B cell (primary cell): ENCODE results near the gene RAB8A. TPM values are rescaled to one million over a fixed set of nuclear protein-coding genes. Genes with fewer than 3 reads are reported as not detected.
A peak's percentile ranks its signal among the peaks of the same experiment; 100 is the strongest.

Experiments used
- ATAC-seq: fragments of 200-7000 bp; cut with Tn5 transposase; one replicate; pipeline ENCODE4 v1.10.0; 2021; ENCODE audit warnings: low read depth, mild to moderate bottlenecking, moderate number of reproducible peaks, moderate library complexity
- CTCF ChIA-PET: fragments of 350-600 bp; sonication (Branson Sonifier 250); formaldehyde crosslinking; loops from one replicate; lab custom pipeline; 2021; ENCODE audit warnings: antibody characterized with exemption, inconsistent platforms; lab: Charles Lee
- POLR2A ChIA-PET: fragments of 350-600 bp; sonication (Branson Sonifier 250); formaldehyde crosslinking; loops from one replicate; lab custom pipeline; 2021; ENCODE audit warnings: antibody characterized with exemption; lab: Charles Lee
- DNase-seq: peaks from one replicate; pipeline ENCODE4 v3.0.0; 2013
- H2AFZ ChIP-seq: 2 replicates; pipeline ENCODE4 v1.6.1; 2012; ENCODE audit warnings: mild to moderate bottlenecking, low read depth, low read length; ENCODE audit not compliant: insufficient read depth, poor library complexity, severe bottlenecking
- H3K27ac ChIP-seq, 2 donors: 1 replicate in 1 of 2; 2 replicates in 1 of 2; pipeline ENCODE4 v1.5.1; 2012 to 2013; ENCODE audit warnings: low read length in 2 of 2, mild to moderate bottlenecking in 2 of 2, moderate library complexity in 1 of 2
- H3K27me3 ChIP-seq, 4 experiments: fragments of 200-600 bp in 1 of 4; sonication (generic) in 1 of 4; replicated peaks in 1 of 4; 1 replicate in 2 of 4; 2 replicates in 2 of 4; pipeline versions ENCODE4 v1.6.1 to v1.7.0; 2013 to 2016; ENCODE audit warnings: low read length in 3 of 4, mild to moderate bottlenecking in 2 of 4, mixed read lengths in 1 of 4, moderate library complexity in 1 of 4; ENCODE audit not compliant: insufficient read depth in 4 of 4, control insufficient read depth in 3 of 4; ENCODE audit errors: control extremely low read depth in 1 of 4
- H3K36me3 ChIP-seq, 2 experiments: replicated peaks in 1 of 2; 1 replicate in 1 of 2; 2 replicates in 1 of 2; pipeline versions ENCODE4 v1.6.1 to v1.7.1; 2013; ENCODE audit warnings: low read length in 1 of 2; ENCODE audit not compliant: insufficient read depth in 2 of 2, control insufficient read depth in 1 of 2; ENCODE audit errors: control extremely low read depth in 1 of 2, extremely low read depth in 1 of 2
- H3K4me1 ChIP-seq, 2 donors: fragments of 200-600 bp in 1 of 2; sonication (generic) in 1 of 2; 1 replicate in 1 of 2; 2 replicates in 1 of 2; pipeline versions ENCODE4 v1.5.1 to v1.6.1; 2013 to 2017; ENCODE audit warnings: low read length in 2 of 2; ENCODE audit not compliant: control insufficient read depth in 2 of 2, insufficient read depth in 2 of 2
- H3K4me2 ChIP-seq: replicated peaks from 2 replicates; pipeline ENCODE3; 2012; ENCODE audit warnings: mild to moderate bottlenecking, low read depth, low read length; ENCODE audit not compliant: poor library complexity, severe bottlenecking
- H3K4me3 ChIP-seq, 5 experiments: fragments of 200-600 bp in 1 of 5; sonication (generic) in 1 of 5; 1 replicate in 3 of 5; 2 replicates in 2 of 5; pipeline versions ENCODE4 v1.5.1 to v1.7.0; 2011 to 2016; ENCODE audit warnings: low read length in 4 of 5, mild to moderate bottlenecking in 4 of 5, low read depth in 2 of 5, control low read depth in 1 of 5, moderate library complexity in 1 of 5; ENCODE audit not compliant: insufficient read depth in 1 of 5; ENCODE audit errors: control extremely low read depth in 1 of 5, extremely low read depth in 1 of 5
- H3K79me2 ChIP-seq: fragments of 200-600 bp; sonication (generic); one replicate; pipeline ENCODE4 v1.6.0; 2016; ENCODE audit warnings: low read length; ENCODE audit not compliant: control insufficient read depth, insufficient read depth
- H3K9ac ChIP-seq: fragments of 200-600 bp; sonication (generic); 2 replicates; pipeline ENCODE4 v1.6.1; 2017; ENCODE audit warnings: mild to moderate bottlenecking, low read length, moderate library complexity
- H3K9me3 ChIP-seq, 3 donors: one replicate each; pipeline versions ENCODE4 v1.6.1 to v1.7.1; 2013; ENCODE audit warnings: low read length in 2 of 3; ENCODE audit not compliant: control insufficient read depth in 2 of 3, insufficient read depth in 1 of 3; ENCODE audit errors: control extremely low read depth in 1 of 3
- H4K20me1 ChIP-seq: 2 replicates; pipeline ENCODE4 v1.6.0; 2012; ENCODE audit warnings: mild to moderate bottlenecking, low read length; ENCODE audit not compliant: insufficient read depth, control insufficient read depth, poor library complexity, severe bottlenecking
- H3K27ac Mint-ChIP-seq: one replicate; pipeline ENCODE4 v1.8.0; 2021; ENCODE audit warnings: mixed read lengths
- H3K27me3 Mint-ChIP-seq: one replicate; pipeline ENCODE4 v1.8.0; 2021; ENCODE audit warnings: mixed read lengths
- H3K4me1 Mint-ChIP-seq: one replicate; pipeline ENCODE4 v1.8.0; 2021; ENCODE audit warnings: mixed read lengths
- H3K4me3 Mint-ChIP-seq: one replicate; pipeline ENCODE4 v1.8.0; 2021; ENCODE audit warnings: mixed read lengths
- H3K9me3 Mint-ChIP-seq: one replicate; pipeline ENCODE4 v1.8.0; 2022; ENCODE audit warnings: mixed read lengths; ENCODE audit not compliant: insufficient read depth
- EZH2 ChIP-seq: IDR thresholded peaks from 2 replicates; pipeline ENCODE4 v1.6.1; 2012; ENCODE audit warnings: borderline replicate concordance, low read depth, mild to moderate bottlenecking, moderate library complexity, low read length; ENCODE audit not compliant: insufficient read depth, poor library complexity, severe bottlenecking
- WGBS: methylation state at CpG from one replicate; pipeline ENCODE4 v1.1.5; 2013; ENCODE audit warnings: missing lambda C conversion rate; ENCODE audit not compliant: insufficient coverage; 5-methylcytosine and 5-hydroxymethylcytosine counted together
- intact Hi-C: fragments of 100-400 bp; cut with micrococcal nuclease; formaldehyde crosslinking; loops from one replicate; pipeline ENCODE4 v1.10.0; 2022
- polyA plus RNA-seq: library from polyadenylated mRNA; depleted of rRNA; stranded (reverse); fragments of >200 nt; gene quantifications from 2 replicates; pipeline ENCODE4 v1.2.3, GENCODE V29; 2012
- total RNA-seq, 2 donors: library from RNA; stranded (reverse); fragments of 120-200 nt in 1 of 2; gene quantifications; 1 replicate in 1 of 2; 2 replicates in 1 of 2; pipeline versions ENCODE4 v1.2.3 to v1.2.4, GENCODE V29; 2013 to 2022
- TF ChIP-seq, protein P1 (sequence below): fragments of 200-600 bp; IDR thresholded peaks from one replicate; pipeline ENCODE4 v1.8.0; 2022; ENCODE audit warnings: antibody characterized with exemption, mild to moderate bottlenecking

Gene RAB8A
- total and polyA plus RNA-seq, 2 donors (not counting 1 experiment from before 2014, with no cell fraction given), result 65.5 to 117 TPM

DNA sequence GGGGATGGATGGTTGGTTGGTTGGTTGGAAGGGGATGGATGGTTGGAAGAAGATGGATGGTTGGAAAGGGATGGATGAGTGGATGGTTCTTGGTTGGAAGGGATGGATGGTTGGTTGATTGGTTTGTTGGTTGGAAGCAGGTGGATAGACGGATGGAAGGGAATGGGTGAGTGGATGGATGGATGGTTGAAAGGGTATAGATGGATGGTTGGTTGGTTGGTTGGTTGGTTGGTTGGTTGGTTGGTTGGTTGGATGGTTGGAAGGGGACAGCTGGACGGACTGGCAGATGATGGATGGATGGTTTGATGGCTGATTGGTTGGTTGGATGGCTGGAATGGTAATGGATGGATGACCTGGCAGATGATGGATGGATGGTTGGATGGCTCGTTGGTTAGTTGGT is 20.0 kb downstream of the RAB8A start:
- H4K20me1 ChIP-seq, result peaks cover 15% of the 10 kb centered on the region
- TF ChIP-seq, protein P1, sequence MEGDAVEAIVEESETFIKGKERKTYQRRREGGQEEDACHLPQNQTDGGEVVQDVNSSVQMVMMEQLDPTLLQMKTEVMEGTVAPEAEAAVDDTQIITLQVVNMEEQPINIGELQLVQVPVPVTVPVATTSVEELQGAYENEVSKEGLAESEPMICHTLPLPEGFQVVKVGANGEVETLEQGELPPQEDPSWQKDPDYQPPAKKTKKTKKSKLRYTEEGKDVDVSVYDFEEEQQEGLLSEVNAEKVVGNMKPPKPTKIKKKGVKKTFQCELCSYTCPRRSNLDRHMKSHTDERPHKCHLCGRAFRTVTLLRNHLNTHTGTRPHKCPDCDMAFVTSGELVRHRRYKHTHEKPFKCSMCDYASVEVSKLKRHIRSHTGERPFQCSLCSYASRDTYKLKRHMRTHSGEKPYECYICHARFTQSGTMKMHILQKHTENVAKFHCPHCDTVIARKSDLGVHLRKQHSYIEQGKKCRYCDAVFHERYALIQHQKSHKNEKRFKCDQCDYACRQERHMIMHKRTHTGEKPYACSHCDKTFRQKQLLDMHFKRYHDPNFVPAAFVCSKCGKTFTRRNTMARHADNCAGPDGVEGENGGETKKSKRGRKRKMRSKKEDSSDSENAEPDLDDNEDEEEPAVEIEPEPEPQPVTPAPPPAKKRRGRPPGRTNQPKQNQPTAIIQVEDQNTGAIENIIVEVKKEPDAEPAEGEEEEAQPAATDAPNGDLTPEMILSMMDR, result no peak
- no peak for TF ChIP-seq EZH2
- H3K4me2 ChIP-seq, result no peak overlapping the region
- H3K4me3 ChIP-seq, result no peak overlapping the region
- peak overlapping the region in 1 of 2 donors; percentile 42 for H3K27ac ChIP-seq
- Mint-ChIP-seq H3K27ac (peak overlapping the region; percentile 46), H3K4me1 (peaks cover 19% of the 10 kb centered on the region), H3K9me3 (peaks cover 5% of the 10 kb centered on the region), H3K27me3 (no peaks in the 10 kb centered on the region), H3K4me3 (no peak overlapping the region)
- H3K9me3 ChIP-seq, result no peaks in the 10 kb centered on the region
- ChIA-PET POLR2A (no interaction called here), CTCF (no interaction called here)
- peaks cover 0 to 15% of the 10 kb centered on the region in 2 donors for H3K4me1 ChIP-seq
- intact Hi-C loops, result no loop called here
- peaks cover 0 to 77% of the 10 kb centered on the region in 2 experiments for H3K36me3 ChIP-seq
- no peak overlapping the region for H2AFZ ChIP-seq
- H3K9ac ChIP-seq, result no peak overlapping the region
- H3K79me2 ChIP-seq, result peaks cover 41% of the 10 kb centered on the region
- ATAC-seq, result no peak
- no peak for DNase-seq
- 96% methylated on average over 3 of the region's 3 CpGs for WGBS
- no peaks in the 10 kb centered on the region for H3K27me3 ChIP-seq

- no peak overlapping the region for H3K9ac ChIP-seq
- peaks cover 20% of the 10 kb centered on the region for H3K79me2 ChIP-seq
- WGBS, result 100% methylated on average over 4 of the region's 4 CpGs
- H3K36me3 ChIP-seq, result peaks cover 0 to 55% of the 10 kb centered on the region in 2 experiments
- peaks cover 0 to 15% of the 10 kb centered on the region in 2 donors for H3K4me1 ChIP-seq
- ChIA-PET POLR2A (interaction anchor here (0.6 kb wide), 1 partner anchor 219 kb away, joined by 3 read pairs; no protein-coding TSS in a partner anchor), CTCF (interaction anchor here (0.6 to 1.9 kb wide), 5 partner anchors 10 to 92 kb away, joined by 3 to 6 read pairs (median 4); partner anchors contain the start of gene HSH2D)
- intact Hi-C loops, result no loop called here
- H3K4me2 ChIP-seq, result no peak overlapping the region
- peaks cover 8% of the 10 kb centered on the region for H3K9me3 Mint-ChIP-seq
- ATAC-seq (no peak), DNase-seq (no peak)
- no peaks in the 10 kb centered on the region for H3K27me3 ChIP-seq
- peaks cover 5% of the 10 kb centered on the region for H4K20me1 ChIP-seq
- no peak overlapping the region for H3K4me3 Mint-ChIP-seq
- no peaks in the 10 kb centered on the region for H3K27me3 Mint-ChIP-seq
- H3K27ac Mint-ChIP-seq, result peak overlapping the region; percentile 88
- H3K9me3 ChIP-seq, result no peaks in the 10 kb centered on the region
- peaks cover 26% of the 10 kb centered on the region for H3K4me1 Mint-ChIP-seq
- H3K27ac ChIP-seq, result peak overlapping the region in 1 of 2 donors; percentile 69
- H3K4me3 ChIP-seq, result no peak overlapping the region
- no peak overlapping the region for H2AFZ ChIP-seq
- TF ChIP-seq EZH2, result no peak
- TF ChIP-seq, protein P1, result no peak
Measured at GRCh38 chr19:16133818-16134217, 22.1 kb downstream of the RAB8A start.
